ENCODE data around the gene PECR. TPM values are rescaled to one million over a fixed set of nuclear protein-coding genes. Genes with fewer than 3 reads are reported as not detected.
A peak's percentile ranks its signal among the peaks of the same experiment; 100 is the strongest.
"Not testable (repeated sequence)": the region's sequence is repeated elsewhere in the genome, so short reads cannot be mapped to it uniquely, and the experiment has no call there.

The PECR gene
- total and polyA plus RNA-seq, 2 of the 13 experiments (the other 11 are each of a cell fraction or from before 2014, with no cell fraction given), result 151 to 153 TPM

GRCh38 chr2:215988556-215989207 lies 92.9 kb downstream of the PECR start (continued):
- 0 out of 2 replicates have a peak, but pooled peaks have one; percentile 15 for TF ChIP-seq HNF4G (IDR thresholded peaks at IDR 0.05; ENCODE audit: borderline replicate concordance, low read depth, low read length)
- not testable (repeated sequence) for TF ChIP-seq HNF4G (CRISPR knock-in tag; IDR thresholded peaks at IDR 0.05; ENCODE audit: borderline replicate concordance, low read depth); SOX6 (IDR thresholded peaks at IDR 0.05)
- TF ChIP-seq HDAC2 (CRISPR knock-in tag; IDR thresholded peaks at IDR 0.05), result peak; percentile 76
- peak; percentile 24; the same call in 1 of the 2 replicates for TF ChIP-seq SOX5 (CRISPR knock-in tag; IDR thresholded peaks at IDR 0.05; ENCODE audit: borderline replicate concordance)
- TF ChIP-seq FOXK1 (CRISPR knock-in tag; IDR thresholded peaks at IDR 0.05; ENCODE audit: borderline replicate concordance, low read depth), result 0 out of 2 replicates have a peak, but pooled peaks have one; percentile 17
- TF ChIP-seq ZGPAT (CRISPR knock-in tag; IDR thresholded peaks at IDR 0.05), result peak; percentile 74
- TF ChIP-seq TEAD3 (CRISPR knock-in tag; optimal IDR thresholded peaks at IDR 0.05; ENCODE audit: borderline replicate concordance), result peak; percentile 78
- peak; percentile 24; the same call in 1 of the 2 replicates for TF ChIP-seq DMAP1 (CRISPR knock-in tag; IDR thresholded peaks at IDR 0.05)
- TF ChIP-seq FOXC1 (CRISPR knock-in tag; IDR thresholded peaks at IDR 0.05; ENCODE audit: borderline replicate concordance), result peak; percentile 63; the same call in 1 of the 2 replicates
- TF ChIP-seq ERF (CRISPR knock-in tag; IDR thresholded peaks at IDR 0.05), result peak; percentile 62
- TF ChIP-seq ZNF792 (CRISPR knock-in tag; IDR thresholded peaks at IDR 0.05), result 0 out of 2 replicates have a peak, but pooled peaks have one; percentile 34
- peak; percentile 84 for TF ChIP-seq HOXA3 (CRISPR knock-in tag; IDR thresholded peaks at IDR 0.05)
- peak; percentile 14; the same call in 1 of the 2 replicates for TF ChIP-seq ZMYM3 (CRISPR knock-in tag; IDR thresholded peaks at IDR 0.05)
- peak; percentile 97 for TF ChIP-seq ZNF17 (CRISPR knock-in tag; IDR thresholded peaks at IDR 0.05)
- TF ChIP-seq ZSCAN29 (CRISPR knock-in tag; conservative IDR thresholded peaks at IDR 0.05), result 0 out of 2 replicates have a peak, but pooled peaks have one; percentile 35
- TF ChIP-seq RXRB (CRISPR knock-in tag; IDR thresholded peaks at IDR 0.05; ENCODE audit: borderline replicate concordance), result peak; percentile 64; the same call in 1 of the 2 replicates
- peak; percentile 52; the same call in 1 of the 2 replicates for TF ChIP-seq SOX6 (CRISPR knock-in tag; IDR thresholded peaks at IDR 0.05)
- peak; percentile 8; the same call in 1 of the 2 replicates for TF ChIP-seq ETV5 (CRISPR knock-in tag; IDR thresholded peaks at IDR 0.05; ENCODE audit: borderline replicate concordance)
- TF ChIP-seq, protein P1, sequence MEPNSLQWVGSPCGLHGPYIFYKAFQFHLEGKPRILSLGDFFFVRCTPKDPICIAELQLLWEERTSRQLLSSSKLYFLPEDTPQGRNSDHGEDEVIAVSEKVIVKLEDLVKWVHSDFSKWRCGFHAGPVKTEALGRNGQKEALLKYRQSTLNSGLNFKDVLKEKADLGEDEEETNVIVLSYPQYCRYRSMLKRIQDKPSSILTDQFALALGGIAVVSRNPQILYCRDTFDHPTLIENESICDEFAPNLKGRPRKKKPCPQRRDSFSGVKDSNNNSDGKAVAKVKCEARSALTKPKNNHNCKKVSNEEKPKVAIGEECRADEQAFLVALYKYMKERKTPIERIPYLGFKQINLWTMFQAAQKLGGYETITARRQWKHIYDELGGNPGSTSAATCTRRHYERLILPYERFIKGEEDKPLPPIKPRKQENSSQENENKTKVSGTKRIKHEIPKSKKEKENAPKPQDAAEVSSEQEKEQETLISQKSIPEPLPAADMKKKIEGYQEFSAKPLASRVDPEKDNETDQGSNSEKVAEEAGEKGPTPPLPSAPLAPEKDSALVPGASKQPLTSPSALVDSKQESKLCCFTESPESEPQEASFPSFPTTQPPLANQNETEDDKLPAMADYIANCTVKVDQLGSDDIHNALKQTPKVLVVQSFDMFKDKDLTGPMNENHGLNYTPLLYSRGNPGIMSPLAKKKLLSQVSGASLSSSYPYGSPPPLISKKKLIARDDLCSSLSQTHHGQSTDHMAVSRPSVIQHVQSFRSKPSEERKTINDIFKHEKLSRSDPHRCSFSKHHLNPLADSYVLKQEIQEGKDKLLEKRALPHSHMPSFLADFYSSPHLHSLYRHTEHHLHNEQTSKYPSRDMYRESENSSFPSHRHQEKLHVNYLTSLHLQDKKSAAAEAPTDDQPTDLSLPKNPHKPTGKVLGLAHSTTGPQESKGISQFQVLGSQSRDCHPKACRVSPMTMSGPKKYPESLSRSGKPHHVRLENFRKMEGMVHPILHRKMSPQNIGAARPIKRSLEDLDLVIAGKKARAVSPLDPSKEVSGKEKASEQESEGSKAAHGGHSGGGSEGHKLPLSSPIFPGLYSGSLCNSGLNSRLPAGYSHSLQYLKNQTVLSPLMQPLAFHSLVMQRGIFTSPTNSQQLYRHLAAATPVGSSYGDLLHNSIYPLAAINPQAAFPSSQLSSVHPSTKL (CRISPR knock-in tag; IDR thresholded peaks at IDR 0.05), result peak; percentile 75
- TF ChIP-seq ZNF12 (CRISPR knock-in tag; IDR thresholded peaks at IDR 0.05), result 0 out of 2 replicates have a peak, but pooled peaks have one; percentile 46
- 0 out of 4 replicates have a peak, but pooled peaks of 1 of the 2 experiments have one; percentile 2 for TF ChIP-seq MAFK (conservative IDR thresholded peaks at IDR 0.05 in 1 of 2, IDR thresholded peaks at IDR 0.05 in 1 of 2; ENCODE audit: low read length in 2 of 2)
- peak; percentile 42; the same call in 1 of the 2 replicates for TF ChIP-seq HNF4A (CRISPR knock-in tag; IDR thresholded peaks at IDR 0.05)
- peak; percentile 23; the same call in 1 of the 2 replicates for TF ChIP-seq NR2F6 (IDR thresholded peaks at IDR 0.05)
- TF ChIP-seq NR2F6 (CRISPR knock-in tag; IDR thresholded peaks at IDR 0.05), result peak; percentile 73
- TF ChIP-seq POGZ (CRISPR knock-in tag; IDR thresholded peaks at IDR 0.05), result peak; percentile 87
